Hematopoietic multipotent progenitor cell (in vitro differentiated cells): Measurements from ENCODE around the gene KRT9. TPM values are rescaled to one million over a fixed set of nuclear protein-coding genes. Genes with fewer than 3 reads are reported as not detected.
"Not testable (repeated sequence)": the region's sequence is repeated elsewhere in the genome, so short reads cannot be mapped to it uniquely, and the experiment has no call there.

Experiments used
- DNase-seq, 3 donors: peaks; one replicate each; pipeline ENCODE4 v3.0.0-alpha.2; 2011 to 2015; ENCODE audit warnings: low read depth in 2 of 3, low spot score in 2 of 3
- total RNA-seq: library from RNA; depleted of rRNA; stranded (reverse); fragments of >200 nt; gene quantifications from one replicate; pipeline ENCODE4 v1.2.3, GENCODE V29; 2012

Gene KRT9
- total RNA-seq, 1 donor, result not detected

DNA sequence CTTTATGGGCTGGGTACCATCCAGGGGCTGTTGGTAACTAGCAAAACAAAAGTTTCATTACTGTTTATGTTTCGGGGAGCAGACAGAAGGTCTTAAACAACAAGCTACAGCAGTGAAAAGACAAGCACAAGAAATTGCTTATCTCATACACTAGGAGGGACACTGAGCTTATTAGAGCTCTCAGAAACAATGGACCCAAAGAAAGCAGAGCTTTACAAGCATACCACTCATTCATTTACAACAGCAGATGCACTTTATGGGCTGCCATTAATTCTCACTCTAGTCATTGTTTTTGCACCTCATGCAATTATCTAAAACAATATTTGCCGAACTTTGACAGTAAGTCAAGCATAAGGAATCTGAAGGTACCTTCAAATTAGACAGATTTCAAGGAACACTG lies 30.7 kb upstream of the KRT9 start:
- no peak for DNase-seq

DNA sequence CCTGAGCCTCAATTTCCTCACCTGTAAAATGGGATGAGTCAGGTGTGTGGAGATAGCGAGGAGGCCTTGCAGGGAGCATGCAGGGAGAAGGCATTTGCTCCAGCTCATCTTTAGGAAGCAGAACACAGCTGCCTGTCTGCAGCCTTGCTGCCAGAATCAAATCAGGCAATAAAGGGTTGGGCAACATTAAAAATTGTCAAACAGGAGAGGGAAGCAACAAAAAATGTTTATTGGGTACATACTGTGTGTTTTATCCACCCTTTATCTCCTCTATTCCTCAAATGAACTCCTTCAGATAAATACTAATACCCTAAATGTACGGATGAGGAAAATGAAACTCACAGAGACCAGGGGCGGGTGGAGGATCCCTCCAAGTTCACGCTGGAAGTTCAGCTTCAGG lies 28.5 kb upstream of the KRT9 start:
- DNase-seq, result no peak

DNA sequence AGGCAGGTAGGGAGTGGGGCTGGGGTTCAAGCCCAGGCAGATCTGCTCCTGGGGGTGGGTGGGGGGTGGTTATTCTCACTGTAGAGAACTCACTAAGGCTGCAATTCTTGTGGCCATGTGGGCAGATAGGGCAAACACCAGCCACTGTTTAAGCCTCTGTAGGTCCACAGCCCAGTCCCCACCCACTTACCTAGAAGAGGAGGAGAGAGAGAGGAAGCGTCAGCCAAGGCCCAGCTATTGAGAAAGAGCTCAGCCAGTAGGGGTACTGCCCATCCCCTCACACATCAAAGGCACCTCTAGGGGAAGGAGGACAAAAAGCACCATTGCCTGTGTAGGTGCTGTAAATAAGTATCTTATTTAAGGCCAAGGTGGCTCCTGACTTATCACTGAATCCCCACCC lies 27.8 kb upstream of the KRT9 start:
- no peak for DNase-seq

DNA sequence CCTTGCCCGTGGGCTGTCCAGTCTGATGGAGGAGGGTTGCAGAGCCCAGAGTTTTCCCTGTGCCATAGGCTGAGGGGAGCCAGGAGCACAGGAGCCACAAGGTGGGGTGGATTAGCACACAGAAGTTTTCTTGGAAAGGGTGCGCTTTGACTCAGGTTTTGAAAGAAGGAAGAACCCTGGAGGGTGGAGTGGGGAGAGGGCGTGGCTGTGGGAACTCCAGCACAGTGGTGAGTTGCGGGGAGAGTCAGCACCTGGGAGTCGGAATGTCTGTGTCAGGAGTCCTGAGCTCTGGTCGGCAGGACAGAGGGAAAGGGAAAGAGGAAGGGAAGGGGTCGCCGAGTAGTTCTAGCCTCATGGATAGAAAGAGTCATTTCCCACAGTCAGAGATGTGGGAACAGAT lies 23.7 kb upstream of the KRT9 start:
- DNase-seq, result no peak

DNA sequence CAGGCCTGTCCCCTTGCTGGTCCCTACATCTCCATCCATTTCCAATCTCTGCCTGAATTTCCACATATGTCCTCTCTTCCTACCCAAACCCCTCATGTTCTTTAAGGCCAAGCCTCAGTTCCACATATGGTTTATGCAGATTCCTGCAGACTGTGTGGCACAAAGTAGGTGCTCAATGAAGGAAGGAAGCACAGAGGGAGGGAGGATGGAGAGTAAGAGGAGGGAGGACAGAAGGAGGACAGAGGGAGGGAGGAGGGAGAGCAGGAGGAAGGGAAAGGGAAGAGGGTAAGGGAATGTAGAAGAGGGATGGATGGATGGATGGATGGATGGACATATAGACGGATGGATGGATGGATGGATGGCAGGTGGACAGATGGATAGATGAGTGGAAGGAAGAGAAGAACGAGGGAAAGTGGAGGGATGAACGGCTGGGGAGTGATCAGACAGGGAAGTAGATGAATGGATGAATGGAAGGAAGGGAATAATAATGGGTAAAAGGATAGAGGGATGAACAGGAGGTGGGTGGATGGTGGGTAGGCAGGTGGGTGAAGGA lies 22.6 kb upstream of the KRT9 start:
- no peak for DNase-seq

DNA sequence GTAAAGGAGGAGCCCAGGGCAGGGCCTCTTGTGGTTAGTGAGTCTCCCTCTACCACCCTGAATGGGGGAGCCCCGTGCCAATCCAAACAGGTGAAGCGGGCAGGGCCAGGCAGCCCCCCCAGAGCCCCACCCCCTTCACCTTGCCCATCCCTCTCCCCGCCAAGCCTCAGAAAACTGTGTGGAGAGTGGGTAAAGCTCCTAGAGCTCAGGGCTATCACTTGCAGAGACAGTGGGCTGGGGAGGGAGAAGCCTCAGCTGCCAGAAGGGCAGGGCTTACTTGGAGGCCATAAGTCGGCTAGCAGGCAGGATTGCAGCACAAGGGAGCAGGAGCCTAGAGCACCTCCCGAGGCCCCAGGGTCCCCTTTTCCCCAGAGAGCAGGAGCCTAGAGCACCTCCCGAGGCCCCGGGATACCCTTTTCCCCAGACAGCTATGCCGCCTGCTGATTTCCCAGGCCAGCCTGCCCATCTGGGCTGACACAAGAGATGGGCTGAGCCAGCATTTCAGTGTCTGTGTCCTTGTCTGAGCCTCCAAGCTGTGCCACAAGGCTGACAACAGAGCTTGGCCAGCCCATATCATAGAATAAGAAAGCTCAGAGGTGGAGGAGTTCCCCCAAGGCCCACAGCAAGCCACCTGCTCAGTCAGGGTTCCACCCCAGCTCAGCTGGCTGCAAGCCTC lies 21.6 kb upstream of the KRT9 start:
- DNase-seq, result no peak

DNA sequence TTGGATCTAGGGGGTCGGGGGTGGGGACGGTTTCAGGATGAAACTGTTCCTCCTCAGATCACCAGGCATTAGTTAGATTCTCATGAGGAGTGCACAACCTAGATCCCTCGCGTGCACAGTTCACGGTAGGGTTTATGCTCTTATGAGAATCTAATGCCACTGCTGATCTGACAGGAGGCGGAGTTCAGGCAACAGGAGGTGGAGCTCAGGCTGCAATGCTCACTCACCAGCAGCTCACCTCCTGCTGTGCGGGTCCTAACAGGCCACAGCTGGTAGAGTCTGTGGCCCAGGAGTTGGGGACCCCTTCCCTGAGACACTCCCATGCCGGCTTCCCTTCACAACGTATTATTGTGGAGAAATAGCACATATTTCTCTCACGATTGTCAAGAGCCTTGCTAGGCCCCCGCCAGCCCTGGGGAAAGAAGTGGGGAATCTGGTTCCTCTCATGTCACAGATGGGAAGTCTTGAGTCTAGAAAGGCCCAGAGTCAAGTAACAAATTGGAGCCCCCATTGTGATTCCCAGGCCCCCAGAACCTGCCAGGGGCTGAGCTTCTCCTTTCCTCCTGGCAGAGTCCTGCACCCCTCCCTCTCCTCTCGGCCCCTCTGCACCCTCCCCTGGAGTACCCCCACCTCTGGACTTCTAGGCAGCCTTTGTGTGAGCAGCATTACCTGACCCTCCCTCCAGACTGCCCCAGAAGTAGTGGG lies 20.9 kb upstream of the KRT9 start:
- no peak for DNase-seq

DNA sequence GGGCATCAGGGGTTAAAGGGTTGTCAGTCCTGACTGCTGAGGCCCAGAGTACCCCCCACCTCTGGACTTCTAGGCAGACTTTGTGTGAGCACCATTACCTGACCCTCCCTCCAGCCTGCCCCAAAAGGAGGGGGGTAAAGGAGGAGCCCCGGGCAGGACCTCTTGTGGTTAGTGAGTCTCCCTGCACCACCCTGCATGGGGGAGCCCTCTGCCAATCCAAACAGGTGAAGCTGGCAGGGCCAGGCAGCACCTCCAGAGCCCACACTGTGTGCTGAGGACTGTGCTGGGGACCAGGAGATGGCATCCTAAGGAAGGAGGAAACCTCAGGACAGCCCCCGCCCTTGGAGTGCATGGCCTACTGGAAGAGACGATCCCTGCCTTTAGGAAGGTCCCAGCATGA lies 17.4 kb upstream of the KRT9 start:
- DNase-seq, result no peak

DNA sequence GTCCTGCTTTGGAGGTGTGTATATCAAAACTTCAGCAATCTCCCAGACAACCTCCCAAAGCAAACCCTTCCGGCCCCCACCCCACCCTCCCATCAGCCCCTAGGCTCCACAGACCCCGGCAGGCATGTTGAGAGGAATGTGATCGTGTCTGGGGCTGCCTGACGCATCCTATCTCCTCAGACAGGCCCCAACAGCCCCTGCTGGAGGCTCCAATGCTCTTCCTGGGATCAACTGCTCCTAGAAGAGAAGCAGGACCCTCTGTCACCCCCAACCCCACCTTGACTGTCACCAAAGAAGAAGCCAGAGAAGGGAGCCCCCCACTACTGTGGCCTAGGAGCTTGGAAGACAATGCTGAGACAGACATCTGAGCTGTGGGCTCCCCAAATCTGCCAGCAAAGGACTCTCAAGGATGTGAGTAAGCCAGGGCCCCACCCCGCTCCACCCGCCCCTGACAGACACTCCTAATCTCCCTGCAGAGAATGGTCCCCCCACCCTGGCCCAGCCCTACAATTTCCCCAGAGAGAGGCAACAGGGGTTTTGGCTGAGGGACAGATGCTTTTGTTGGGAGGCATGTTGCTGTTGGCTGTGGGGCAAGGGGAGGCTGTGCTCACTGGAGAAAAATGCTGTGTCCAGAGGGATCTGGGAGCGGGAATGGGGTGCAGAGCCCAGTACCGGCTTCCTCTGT lies 16.4 kb upstream of the KRT9 start:
- DNase-seq, result no peak

DNA sequence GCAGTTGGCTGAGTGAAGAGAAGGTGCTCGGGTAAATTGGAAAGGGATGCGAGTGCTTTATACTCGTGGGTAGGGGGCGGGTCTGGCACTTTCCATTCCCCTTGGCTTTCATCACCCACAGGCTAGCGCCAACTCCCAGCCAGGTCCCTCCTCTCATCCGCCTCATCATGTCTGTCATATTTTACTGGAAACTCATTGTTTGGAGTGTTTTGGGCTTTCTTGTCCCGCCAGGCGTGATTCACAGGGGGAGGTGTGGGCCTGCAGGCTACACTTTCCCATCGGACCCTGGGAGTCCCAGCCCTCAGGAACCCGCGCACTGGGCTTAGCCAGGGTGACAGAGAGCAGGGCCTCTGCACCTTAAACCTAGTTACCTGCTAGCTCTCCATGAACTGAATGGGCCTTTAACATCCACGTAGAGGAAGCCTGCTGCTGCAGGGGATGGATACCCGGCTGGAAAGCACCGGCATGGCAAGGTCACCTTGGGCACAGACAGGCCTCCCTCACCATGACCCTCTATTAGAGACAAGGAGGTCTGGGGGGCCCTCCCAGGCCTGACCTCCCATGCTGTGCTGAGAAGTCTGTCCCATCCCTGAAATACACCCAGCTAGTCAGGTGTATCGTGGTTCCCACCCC lies 15.1 kb upstream of the KRT9 start, which contains the start of gene KRT14:
TSS of gene KRT14 (minus strand) at position 33 of the 633 bp plus-strand sequence. CDS start 61 bp downstream, outside the sequence.
- no peak for DNase-seq

DNA sequence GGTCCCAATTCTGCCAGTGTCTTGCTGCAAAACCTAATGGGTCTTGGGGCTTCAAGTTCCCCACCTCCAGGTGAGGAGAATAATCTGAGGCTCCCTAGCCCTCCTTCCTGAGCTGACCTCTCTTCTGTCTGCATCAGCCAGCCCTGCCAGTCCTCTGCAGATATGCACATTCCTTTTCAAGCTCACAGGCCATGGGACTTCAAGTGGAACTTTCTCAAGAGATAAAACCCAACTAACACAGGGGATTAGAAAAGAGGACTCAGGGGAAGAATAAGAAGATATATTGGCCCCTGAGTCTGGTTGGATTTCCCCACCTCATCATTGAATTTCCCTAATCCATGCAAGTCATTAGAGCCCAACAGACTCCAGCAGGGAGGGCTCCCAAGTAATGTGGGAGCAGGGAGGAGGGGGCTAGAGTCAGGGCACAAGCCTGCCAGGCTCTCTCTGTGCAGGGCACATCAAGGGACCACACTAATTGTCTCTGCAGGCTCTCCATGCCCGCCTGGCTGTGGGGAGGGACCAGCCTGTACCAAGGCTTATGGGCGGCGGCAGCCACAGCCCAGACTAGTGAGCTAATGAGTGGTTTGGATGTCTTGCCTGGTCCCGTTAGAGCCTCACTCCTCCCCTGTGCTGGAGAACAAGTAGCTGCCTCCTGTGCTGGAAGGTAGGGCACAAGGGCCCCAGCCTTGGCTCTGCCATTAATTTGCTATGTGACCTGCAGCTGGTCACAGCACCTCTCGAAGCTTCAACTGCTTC lies 13.6 kb upstream of the KRT9 start:
- no peak for DNase-seq

DNA sequence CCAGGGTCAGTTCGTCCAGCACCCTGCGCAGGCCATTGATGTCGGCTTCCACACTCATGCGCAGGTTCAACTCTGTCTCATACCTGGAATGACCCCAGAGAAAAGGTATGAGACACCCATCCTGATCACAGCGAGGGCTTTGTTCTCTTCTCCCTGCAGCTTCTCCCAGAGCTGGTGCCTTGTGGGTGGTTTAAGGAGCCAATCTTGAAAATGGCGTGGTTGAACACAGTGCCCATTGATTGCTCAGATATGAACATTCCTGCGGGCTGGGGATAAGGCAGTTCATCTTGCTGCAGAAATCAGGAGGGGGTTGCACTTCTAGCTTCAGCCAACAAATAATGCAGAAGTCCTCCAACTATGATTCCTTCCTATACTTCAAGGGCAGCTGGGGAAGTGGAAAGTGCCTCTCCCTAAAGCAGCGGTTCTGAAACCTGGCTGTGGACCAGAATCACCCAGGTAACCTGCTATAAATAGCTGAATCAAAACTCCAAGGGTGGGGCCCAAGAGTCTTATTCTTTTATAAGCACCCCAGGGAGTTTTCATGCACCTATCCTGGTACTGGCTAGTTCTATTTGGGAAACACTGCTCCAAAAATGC lies 12.6 kb upstream of the KRT9 start:
- not testable (repeated sequence) for DNase-seq

DNA sequence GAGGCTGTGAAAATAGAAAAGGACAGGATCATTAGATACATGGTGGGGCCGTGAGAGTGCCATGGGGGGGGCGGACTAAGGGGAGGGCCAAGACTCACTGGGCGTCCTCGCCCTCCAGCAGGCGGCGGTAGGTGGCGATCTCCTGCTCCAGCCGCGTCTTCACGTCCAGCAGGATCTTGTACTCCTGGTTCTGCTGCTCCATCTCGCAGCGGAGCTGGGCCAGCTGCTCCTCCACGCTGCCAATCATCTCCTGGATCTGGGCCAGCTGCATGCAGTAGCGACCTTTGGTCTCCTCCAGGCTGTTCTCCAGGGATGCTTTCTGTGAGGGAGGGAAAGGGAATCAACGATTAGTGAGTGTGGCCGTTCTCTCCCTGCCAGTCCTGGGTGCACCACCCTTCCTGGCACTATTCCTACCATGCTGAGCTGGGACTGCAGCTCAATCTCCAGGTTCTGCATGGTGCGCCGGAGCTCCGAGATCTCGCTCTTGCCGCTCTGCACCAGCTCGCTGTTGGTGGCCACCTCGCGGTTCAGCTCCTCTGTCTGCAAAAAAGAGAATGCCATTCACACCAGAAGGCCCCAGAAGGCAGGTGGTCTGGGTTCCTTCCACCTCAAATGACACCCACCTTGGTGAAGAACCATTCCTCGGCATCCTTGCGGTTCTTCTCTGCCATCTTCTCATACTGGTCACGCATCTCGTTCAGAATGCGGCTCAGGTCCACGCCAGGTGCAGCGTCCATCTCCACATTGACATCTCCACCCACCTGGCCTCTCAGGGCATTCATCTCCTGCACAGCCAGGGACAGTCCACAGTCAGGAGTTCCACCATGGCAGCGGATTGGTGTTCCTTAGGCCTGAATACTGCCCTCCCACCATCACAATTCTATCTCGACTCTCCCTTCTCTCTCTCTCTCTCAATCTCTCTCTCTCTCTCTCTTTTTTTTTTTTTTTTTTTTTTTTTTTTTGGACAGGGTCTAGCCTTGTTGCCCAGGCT lies 11.6 kb upstream of the KRT9 start:
- no peak for DNase-seq

DNA sequence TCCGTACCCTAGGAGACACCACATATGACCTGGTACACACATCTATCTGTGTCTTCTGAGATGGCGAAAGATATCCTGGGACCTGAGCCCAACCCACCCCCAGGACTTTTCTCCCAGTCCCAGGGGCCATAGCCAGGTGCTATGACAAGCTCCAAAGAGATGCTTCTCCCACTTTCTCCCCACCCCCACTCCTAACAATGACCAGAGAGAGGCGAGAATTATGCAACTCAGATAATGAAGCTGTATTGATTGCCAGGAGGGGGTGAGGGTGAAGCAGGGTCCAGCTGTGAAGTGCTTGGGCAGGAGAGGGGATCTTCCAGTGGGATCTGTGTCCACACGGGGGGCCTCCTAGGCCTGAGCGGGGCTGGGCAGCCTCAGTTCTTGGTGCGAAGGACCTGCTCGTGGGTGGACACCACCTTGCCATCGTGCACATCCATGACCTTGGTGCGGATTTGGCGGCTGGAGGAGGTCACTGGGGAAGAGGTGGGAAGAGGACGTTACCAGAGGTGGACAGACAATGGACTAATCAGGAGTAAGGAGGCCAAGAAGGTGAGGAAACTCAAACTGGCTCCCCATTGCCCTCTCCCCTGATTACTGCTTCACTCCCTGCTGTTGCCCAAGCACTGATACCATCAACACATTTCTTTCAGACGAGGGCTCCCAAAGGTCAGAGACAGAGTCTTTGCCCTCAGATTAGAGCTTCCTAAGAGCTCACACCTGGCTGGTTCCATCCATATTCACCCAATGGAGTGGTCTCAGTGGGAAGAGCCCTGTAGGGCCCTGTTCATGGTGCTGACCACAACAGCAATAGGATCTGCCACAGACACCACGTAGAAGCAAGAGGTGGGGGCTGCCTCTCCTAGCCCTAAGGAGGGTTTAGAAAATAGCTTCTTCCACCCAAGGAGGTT lies 10.5 kb upstream of the KRT9 start:
- DNase-seq, result not testable (repeated sequence)

DNA sequence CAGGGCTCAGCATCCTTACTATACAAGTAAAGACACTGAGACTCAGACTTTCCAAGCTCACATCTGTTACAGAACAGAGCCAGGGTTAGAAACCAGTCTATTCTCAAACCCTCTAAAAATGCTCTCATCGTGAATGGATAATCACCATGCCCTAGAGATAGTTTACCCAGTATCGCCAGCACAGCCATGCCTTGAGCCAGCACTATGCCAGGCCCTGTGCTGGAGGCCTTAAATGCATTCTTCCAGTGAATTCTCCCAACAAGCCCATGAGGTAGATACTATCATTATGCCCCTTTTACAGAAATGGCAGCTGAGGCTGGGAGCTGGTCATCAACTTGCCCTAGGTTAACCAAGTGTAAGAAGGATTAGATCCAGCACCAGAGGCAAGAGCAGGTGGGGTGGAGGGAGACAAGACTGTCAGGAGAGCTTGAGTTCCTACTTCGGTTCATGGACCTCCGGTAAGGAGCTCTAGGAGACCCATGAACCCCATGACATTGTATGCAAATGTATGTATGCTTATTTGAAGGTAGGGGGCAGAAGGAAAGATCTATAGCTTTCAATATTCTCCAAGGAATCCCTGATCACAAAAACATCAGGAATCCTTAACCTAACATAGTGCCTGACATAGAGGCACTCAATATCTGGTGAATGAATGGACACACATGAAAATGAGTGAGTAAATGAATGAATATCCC lies 9.7 kb upstream of the KRT9 start:
- no peak for DNase-seq

DNA sequence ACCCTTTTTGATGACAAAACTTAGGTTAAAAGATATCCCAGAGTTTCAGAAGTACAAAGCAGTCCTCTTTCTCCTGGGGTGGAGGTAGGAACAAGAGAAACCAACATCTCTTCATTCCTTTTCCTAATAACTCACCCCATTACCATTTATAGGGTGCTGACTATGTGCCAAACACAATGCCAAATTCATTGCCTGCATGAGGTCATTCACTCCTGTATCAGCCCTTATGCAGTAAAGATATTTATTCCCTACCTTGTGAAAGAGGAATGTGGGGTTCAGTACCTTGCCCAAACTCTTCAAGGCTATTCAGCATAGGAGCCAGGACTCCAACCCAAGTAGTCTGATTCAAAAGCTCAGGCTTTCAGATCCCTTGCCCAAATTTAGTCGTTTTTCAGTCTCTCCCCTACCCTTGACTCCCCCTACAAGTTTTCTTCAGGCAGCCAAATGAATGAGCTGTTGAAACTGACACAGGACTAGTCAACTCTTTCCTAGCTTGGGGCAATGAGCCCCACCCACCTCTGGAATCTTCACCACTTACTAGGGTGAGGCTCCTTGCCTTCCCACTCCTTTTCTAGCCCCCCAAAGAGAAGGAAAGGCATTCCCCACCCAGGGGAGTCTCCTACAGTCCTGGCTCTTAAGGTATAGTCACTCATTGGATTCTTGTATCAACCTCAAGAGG lies 9.0 kb upstream of the KRT9 start:
- DNase-seq, result no peak

DNA sequence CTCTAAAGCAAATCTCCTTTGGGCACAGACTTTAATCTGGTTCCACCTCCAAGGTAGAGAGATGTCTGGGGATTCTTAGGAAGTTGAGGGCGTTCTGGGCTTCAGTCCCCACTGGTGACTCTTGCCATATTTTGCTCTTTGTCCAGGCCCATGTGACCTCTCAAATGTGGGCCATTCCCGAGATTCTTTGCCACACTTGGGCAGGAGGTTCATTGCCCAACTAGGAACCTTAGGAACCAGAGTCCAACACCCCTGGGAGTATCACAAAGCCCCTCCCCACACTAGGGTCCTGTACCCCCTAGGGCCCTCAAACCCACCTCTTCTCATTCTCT lies 8.4 kb upstream of the KRT9 start:
- no peak for DNase-seq
